Astrocyte of the hippocampus (primary cell): ENCODE measurements around the gene MAP2K5.

Experiments used
- DNase-seq: peaks from one replicate; pipeline ENCODE4 v3.0.0; 2011; ENCODE audit warnings: low read depth, low spot score

MAP2K5 gene

GRCh38 chr15:67835297-67836133, 293.0 kb downstream of the MAP2K5 start:
- peak; percentile 33 for DNase-seq

GRCh38 chr15:67836134-67836455, 293.6 kb downstream of the MAP2K5 start:
- DNase-seq: peak; percentile 23

DNA sequence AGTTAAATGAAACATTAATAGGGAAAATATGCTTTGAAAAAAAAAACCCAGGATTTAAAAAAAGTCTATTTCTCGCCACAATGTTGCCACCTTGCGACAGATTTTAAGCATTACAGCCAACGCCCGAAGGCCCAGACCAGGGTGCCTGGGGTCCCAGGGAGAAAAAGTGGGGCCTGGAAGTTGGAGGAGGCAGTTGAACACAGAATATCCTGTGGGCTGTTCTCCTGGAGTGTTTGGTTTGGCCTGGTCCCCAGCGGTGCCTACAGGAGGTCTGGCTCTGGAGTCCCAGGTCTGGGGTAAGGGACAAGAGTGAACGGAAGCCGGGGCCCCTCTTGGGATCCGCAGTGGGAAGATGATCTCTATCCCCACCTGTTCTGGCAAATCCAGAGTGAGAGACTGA, 294.0 kb downstream of the MAP2K5 start:
- peak; percentile 67 for DNase-seq

GRCh38 chr15:67836955-67837354, 294.5 kb downstream of the MAP2K5 start:
- DNase-seq: no peak

DNA sequence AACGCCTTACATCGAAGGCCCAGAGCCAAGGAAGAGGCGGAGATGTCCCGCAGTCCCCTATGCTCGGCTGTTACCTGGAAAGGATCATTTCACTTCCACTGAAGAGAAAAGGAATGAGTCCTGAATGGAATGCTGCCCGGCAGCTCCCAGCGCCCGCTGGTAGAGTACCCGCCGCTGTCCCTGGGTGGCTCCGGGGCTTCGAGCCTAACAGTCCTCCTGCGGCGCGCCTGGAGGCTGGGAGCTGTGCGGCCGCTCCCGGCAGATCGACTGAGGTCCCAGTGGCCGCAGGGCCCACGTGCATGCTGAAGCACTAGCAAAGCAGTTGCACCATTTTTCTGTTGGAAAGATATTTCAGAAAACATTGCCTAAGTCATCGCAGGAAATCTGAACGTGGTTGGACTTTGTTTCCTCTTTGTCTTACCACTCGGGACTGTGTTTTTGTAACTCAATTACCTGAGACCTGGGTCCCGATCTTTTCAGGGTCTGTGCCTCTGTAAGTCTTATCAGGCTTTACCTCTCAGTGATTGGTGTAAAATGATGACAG, 296.4 kb downstream of the MAP2K5 start:
- peak; percentile 68 for DNase-seq

DNA sequence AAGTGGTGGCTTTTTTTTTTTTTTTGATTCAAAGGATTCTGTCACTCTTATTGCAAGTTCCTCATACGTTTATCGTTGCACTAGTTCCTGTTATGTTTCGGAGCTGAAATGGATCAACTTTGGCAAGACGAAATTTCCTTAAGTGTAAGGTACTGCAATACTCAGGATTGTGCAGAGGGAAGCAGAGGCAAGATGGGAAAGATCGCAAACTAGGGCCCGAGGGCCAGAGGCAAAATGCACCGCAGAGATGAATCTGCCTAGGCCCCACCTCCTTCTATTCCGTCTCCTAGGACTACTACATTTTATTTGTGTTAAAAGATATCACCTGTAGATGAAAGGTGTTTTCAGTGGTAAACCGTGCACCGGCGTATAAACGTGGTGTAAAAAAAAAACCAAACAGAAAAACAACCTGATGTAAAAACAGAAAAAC, 297.0 kb downstream of the MAP2K5 start:
- DNase-seq: peak; percentile 53

DNA sequence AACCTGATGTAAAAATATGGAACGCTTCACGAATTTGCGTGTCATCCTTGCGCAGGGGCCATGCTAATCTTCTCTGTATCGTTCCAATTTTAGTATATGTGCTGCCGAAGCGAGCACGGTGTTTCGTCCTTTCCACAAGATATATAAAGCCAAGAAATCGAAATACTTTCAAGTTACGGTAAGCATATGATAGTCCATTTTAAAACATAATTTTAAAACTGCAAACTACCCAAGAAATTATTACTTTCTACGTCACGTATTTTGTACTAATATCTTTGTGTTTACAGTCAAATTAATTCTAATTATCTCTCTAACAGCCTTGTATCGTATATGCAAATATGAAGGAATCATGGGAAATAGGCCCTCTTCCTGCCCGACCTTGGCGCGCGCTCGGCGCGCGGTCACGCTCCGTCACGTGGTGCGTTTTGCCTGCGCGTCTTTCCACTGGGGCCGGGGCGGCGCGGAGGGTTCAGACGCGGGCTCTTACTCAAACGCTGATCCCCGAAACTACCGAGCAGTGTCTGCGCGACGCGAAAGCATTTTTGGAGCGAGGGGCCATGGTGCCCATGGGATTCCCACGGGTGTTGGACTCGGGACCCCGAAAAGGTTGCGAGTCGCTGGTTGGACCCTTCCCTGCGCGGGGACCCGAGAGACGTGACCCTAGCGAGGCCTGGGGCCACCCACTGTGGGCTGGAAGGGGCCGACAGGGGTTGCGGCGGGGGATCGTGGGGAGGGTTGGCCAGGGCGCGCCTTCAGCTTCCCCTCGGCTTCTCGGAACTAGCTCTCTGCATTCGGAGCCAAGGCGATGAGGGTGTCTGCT, 297.6 kb downstream of the MAP2K5 start, which contains the start of gene RNU6-1:
Gene RNU6-1 (minus strand): TSS at position 117 of the 820 bp plus-strand sequence.
- peak; percentile 95 for DNase-seq

DNA sequence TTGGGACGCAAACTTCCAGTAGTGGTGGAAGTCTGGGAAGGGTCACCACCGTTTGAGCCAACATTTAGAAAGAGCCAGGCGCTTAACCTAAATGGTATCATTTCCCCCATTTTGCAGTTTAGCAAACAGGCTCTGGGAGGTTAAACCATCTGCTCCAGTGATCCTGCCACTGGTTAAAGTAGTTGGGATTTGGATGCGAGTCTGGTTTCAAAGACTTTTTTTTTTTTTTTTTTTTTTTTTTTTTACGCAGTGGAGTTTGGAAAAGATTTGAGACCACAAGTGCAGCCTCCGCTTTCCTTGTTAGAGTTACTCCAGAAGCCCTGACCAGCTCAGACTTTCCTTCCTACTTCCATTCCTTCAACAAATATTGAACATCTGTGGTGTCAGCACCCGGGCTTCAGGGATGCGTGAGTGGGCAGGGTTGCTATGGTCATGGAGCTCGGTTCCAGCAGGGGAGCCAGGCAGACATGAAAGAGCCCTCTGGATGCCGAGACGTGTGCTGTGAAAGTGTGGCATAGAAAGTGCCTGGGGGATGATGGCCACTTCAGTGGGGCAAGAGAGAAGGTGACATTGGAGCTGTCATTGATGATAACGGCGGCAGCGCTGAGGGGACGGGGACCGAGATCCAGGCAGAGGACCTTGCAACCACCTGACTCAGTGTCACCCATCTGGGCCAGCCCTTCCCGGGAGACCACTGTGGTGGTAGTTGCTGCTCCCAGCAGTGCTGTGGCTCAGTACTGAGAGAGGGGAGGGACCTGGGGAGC, 298.4 kb downstream of the MAP2K5 start:
- no peak for DNase-seq

DNA sequence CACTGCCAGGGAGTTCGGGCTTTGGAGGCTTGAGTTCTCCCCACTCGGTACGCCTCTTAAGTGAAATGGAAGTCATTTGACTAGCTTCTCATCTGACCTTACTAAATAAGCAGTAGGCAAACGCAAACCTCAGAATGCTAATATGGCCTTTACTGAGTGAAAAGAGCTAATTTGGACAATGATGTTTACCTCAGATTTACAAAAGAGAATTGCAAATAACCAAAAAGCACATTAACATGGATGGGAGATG, 298.9 kb downstream of the MAP2K5 start:
- no peak for DNase-seq

DNA sequence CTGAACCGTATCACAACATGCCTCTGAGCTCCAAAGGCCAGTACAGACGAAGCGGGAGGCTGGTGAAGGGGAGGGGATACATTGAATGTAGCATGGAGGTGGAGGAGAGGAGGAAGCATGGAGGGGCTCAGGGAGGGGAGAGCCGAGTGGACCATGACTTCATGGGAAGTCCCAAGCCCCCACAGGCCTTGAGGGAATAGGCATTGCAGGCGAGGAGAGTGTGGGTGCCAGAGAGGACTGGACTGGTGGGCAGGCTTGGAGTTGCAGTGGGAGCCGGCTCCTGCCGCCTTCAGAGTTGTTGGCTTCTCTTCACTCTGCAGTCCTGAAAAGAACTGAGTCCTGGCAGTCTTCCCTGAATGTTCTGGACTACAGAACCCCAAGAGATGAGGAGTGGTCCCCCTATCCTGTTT, 300.6 kb downstream of the MAP2K5 start:
- DNase-seq: no peak

GRCh38 chr15:67843571-67844387, 301.3 kb downstream of the MAP2K5 start:
- peak; percentile 82 for DNase-seq

- no peak for DNase-seq
Observed at GRCh38 chr15:67845974-67846373, 303.5 kb downstream of the MAP2K5 start.

DNA sequence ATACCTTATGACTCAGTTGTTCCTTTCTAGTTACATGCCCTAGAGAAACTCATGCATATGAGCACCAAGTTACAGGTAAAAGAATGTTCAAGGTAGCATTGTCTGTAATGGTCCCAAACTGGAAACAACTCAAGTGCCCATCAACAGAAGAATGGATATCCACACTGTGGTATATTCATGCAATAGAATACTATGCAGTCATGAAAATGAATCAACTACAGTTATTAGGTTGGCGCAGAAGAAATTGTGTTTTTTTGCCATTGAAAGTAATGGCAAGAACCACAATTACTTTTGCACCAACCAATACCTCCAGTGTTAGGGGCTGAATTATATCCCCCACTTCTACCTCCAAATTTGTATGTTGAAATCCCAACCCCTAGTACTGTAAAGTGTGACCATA, 307.0 kb downstream of the MAP2K5 start:
- DNase-seq: no peak

DNA sequence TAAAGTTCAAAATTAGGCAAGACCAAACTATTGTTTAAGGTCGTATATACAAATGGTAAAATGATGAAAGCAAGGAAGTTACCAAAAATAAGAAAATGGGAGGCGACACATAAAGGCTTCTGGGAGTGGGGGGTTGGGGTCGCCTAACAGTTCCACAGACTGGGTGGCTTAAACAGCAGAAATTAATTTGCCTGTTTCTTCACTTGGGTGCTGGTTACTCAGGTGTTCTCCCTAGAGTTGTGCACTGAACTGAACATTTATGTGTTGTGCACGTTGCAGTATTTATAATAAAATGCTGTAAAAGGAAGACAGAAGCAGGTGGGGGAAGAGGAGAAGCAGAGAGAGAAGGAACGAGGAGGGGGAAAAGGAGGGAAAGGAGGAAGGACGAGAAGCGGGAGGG, 307.8 kb downstream of the MAP2K5 start:
- no peak for DNase-seq

DNA sequence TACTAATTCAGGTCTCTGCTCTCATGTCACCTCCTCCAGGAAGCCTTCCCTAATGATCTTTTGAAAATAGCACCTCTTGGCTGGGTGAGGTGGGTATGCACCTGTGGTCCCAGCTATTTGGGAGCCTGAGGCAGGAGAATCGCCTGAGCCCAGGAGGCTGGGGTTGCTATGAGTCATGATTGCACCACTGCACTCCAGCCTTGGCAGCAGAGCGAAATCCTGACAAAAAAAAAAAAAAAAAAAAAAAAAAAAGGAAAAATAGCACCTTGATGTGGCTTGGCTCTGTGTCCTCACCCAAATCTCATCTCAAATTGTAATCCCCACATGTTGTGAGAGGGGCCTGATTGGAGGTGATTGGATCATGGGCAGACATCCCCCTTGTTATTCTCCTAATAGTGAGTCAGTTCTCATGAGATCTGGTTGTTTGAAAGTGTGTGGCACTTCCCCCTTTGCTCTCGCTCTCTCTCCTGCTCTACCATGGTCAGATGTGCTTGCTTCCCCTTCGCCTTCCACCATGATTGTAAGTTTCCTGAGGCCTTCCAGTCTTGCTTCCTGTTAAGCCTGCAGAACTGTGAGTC, 308.6 kb downstream of the MAP2K5 start:
- DNase-seq: no peak

GRCh38 chr15:67852418-67852817, 309.9 kb downstream of the MAP2K5 start:
- no peak for DNase-seq

- no peak for DNase-seq
Observed at GRCh38 chr15:67853454-67853853, 311.0 kb downstream of the MAP2K5 start.

GRCh38 chr15:67854358-67854757, 311.9 kb downstream of the MAP2K5 start:
- DNase-seq: no peak

DNA sequence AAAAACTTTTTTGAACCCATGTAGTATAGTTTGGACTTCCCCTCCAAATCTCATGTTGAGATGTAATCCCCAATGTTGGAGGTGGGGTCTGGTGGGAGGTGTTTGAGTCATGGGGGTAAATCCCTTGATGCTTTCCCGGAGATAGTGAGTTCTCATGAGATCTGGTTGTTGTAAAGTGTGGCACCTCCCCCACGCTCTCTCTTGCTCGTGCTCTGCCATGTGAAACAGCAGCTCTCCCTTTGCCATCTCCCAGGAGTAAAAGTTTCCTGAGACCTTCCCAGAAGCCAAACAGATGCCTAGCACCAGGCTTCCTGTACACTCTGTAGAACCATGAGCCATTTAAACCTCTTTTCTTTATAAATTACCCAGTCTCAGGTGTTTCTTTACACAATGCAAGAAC, 313.3 kb downstream of the MAP2K5 start:
- no peak for DNase-seq
